Activated CD8-positive, alpha-beta memory T cell treated with anti-CD3 and anti-CD28 coated beads, Interleukin-2, amount 50 U/mL, for 1 hour (primary cell): Measurements from ENCODE around the gene PLCD1.
A peak's percentile ranks its signal among the peaks of the same experiment; 100 is the strongest.
"Not testable (repeated sequence)": the region's sequence is repeated elsewhere in the genome, so short reads cannot be mapped to it uniquely, and the experiment has no call there.

Experiments used
- DNase-seq: peaks from one replicate; pipeline ENCODE4 v3.0.0-alpha.2; 2020; ENCODE audit errors: extremely low read depth

Gene PLCD1

GRCh38 chr3:37986479-37987314 lies 42.7 kb downstream of the PLCD1 start:
- no peak for DNase-seq

GRCh38 chr3:37985637-37986320 lies 43.7 kb downstream of the PLCD1 start:
- no peak for DNase-seq

GRCh38 chr3:37984596-37984995 lies 44.8 kb downstream of the PLCD1 start:
- DNase-seq, result no peak

GRCh38 chr3:37984051-37984450 lies 45.4 kb downstream of the PLCD1 start:
- DNase-seq, result no peak

- DNase-seq, result no peak
These were observed 47.1 kb downstream of the PLCD1 start for GRCh38 chr3:37982331-37982730.

GRCh38 chr3:37981348-37981664 lies 48.1 kb downstream of the PLCD1 start:
- no peak for DNase-seq

- no peak for DNase-seq
These were observed 48.7 kb downstream of the PLCD1 start for GRCh38 chr3:37980462-37981347.

GRCh38 chr3:37979541-37980461 lies 49.6 kb downstream of the PLCD1 start:
- no peak for DNase-seq

GRCh38 chr3:37974121-37975083 lies 55.0 kb downstream of the PLCD1 start:
- DNase-seq, result peak; percentile 30

- DNase-seq, result no peak
These were observed 56.0 kb downstream of the PLCD1 start for GRCh38 chr3:37973246-37974054.

GRCh38 chr3:37972056-37972455 lies 57.4 kb downstream of the PLCD1 start:
- DNase-seq, result not testable (repeated sequence)

GRCh38 chr3:37971467-37971866 lies 58.0 kb downstream of the PLCD1 start:
- no peak for DNase-seq

- no peak for DNase-seq
These were observed 58.6 kb downstream of the PLCD1 start for GRCh38 chr3:37970802-37971201.

GRCh38 chr3:37969596-37970100 lies 59.8 kb downstream of the PLCD1 start:
- DNase-seq, result no peak

GRCh38 chr3:37968813-37969595 lies 60.4 kb downstream of the PLCD1 start:
- DNase-seq, result no peak

GRCh38 chr3:37968199-37968598 lies 61.2 kb downstream of the PLCD1 start:
- DNase-seq, result no peak

- DNase-seq, result peak; percentile 8
These were observed 62.1 kb downstream of the PLCD1 start for GRCh38 chr3:37967260-37967881.

- no peak for DNase-seq
These were observed 64.7 kb downstream of the PLCD1 start for GRCh38 chr3:37964716-37965115.
